ENCODE measurements around the gene ITGB5.
"Not testable (repeated sequence)": the region's sequence is repeated elsewhere in the genome, so short reads cannot be mapped to it uniquely, and the experiment has no call there.

ITGB5 gene

GRCh38 chr3:124770336-124771082 lies 116.7 kb downstream of the ITGB5 start:
- peak; percentile 72 for DNase-seq (ENCODE audit: low spot score)

DNA sequence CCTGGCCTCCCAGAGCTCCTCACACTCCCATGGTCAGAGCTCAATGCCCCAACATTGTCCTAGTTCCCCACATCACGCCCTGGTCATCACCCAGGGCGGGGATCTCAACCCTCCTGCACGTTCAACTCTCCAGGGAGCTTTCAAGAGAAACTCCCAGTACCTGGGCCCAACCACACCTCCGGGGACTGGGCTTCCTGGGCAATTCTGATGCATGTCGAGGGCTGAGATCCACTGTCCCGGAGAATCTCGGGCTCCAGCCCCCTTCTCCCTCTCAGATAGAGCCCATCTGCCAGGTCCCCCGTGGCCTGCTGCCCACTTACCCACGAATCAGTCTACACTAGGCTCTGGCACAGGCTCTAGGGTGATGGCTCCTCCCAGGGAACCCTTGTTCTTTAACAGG lies 117.7 kb downstream of the ITGB5 start:
- no peak for DNase-seq (ENCODE audit: low spot score)

- DNase-seq (ENCODE audit: low spot score): no peak
Measured at GRCh38 chr3:124768812-124769211, 118.4 kb downstream of the ITGB5 start.

DNA sequence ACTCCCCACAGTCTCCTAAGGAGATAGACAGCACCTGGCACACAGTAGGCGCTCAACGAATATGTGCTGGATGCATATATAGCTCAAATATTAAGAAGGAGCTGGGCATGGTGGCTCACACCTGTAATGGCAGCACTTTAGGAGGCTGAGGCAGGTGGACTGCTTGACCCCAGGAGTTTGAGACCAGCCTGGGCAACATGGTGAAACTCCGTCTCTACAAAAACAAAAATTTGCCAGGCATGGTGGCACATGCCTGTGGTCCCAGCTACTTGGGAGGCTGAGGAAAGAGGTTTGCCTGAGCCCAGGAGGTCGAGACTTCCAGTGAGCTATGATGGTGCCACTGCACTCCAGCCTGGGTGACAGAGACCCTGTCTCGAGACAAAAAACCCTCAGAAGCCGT lies 119.5 kb downstream of the ITGB5 start:
- DNase-seq (ENCODE audit: low spot score): no peak

- DNase-seq (ENCODE audit: low spot score): no peak
Measured at GRCh38 chr3:124767264-124767663, 119.9 kb downstream of the ITGB5 start.

DNA sequence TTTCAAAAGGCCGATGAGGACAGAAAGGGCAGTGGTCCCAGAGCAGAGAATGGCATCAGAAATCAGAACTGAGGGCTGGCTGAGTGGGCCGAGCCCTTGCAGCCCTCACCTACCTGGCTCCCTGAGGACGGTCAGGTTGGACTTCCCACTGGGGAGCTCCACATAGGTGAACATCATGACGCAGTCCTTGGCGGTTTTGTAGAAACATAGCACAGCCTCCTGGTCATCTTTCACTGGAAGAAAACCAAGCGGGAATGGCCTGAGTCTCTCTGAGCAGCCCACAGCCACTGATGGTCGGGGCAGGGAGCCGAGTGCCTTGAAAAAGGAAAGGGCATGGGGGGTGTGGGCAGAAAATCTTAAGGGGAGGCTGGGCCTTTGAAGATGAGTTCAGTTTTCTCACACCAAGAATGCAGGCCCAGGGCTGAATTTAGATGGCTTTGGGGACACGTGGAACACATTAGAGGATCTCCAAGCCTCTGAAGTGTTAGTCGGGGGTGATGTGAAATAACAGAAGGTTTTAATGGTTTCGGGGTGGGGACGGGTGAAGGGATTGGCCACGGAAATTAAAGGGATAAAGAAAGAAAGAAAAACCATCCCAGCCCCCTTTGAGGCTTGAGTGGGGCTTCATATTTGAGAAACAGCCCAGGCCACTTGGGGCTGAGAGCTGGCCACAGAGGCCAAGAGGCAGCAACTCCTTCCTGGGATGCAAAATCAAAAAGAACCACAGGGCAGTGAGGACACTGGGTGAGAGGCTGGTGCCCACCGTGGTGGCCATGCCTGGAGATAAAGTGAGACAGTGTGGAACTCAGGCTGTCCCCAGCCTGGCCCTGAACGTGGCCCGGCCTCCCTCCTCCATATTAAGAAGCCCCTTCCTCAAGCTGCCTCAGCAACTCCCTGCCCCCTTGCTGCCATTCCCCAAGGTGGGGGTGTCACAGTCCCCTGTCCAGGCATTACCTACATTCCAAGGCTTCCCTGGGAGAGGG lies 120.8 kb downstream of the ITGB5 start:
- no peak for DNase-seq (ENCODE audit: low spot score)

DNA sequence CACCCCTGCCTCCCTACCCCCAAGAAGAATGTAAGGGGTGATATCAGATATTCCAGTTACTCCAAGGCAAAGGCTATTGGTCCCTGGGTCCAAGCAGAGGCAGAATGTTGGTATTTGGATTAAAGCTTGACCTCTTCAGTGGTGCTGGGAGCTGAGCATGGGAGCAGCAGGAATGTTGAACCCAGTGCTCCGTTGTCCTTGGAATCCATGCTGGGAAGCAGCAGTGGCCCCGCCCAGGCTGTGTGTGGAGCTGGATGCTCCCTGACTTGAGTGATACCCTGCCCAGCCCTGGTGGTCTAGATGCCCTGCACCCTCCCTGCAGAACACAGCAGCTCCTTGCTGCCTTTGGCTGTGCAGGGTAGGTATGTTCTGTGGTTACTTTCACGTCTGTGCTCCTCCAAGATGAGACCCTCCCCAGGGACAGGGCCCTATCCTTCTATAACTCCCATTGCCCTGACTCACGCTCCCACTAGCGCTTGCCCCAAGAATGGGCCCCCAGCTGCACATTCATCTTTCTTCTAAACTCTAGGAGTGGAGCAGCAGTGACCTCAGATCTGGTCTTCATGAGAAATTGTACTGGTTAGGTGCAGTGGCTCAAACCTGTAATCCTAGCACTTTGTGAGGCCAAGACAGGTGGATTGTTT lies 121.8 kb downstream of the ITGB5 start:
- no peak for DNase-seq (ENCODE audit: low spot score)

DNA sequence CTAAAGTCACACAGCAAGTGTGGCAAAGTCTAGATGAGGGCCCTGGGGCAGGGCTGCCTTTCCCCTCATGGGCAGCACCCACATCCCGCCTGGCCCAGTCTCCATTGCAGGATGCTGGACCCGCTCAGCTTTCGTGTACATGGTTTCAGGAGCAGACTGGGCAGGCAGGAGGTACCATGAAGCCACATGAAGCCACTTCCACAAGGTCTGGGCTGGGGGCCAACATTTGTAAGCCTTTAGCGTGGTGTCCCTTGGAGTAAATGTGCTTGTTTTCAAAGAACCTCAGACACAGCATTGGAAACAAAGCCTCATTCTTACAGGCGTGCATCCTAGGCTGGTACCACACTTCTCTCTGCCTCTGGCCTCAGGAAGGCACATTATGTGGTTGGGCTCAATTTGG lies 122.4 kb downstream of the ITGB5 start:
- peak; percentile 72 for DNase-seq (ENCODE audit: low spot score)

DNA sequence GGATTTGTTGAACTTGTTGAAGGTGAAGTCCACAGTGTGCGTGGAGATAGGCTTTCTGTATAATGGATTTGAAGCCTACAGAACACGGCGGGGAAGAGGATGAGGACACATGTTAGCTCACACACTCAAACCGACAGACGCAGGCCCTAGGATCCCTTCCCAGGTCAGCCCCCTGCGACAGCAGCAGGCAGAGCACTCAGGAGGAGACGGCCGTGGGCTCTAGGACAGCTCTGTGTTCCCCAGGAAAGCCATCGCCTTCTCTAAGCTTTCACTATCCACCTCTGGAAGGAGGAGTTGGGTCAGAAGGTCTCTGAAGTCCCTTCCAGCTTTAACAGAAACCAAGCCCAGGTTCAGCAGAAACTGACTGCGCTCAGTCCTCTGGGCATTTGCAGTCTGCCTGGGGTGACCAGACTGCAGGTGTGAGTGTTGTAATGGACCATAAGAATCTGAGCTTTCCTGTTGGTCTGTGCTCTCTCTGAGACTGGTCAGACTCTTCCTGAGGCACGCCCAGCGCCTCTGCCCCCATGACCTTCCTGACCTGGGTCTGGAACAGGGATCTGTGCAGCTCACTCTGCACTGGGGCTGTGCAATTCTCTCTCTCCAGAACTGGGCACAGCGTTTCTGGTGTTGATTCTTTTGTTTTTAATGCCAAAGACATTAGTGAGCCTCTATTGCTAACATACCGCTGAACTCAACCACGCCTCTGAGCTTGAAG lies 123.4 kb downstream of the ITGB5 start:
- DNase-seq (ENCODE audit: low spot score): no peak

DNA sequence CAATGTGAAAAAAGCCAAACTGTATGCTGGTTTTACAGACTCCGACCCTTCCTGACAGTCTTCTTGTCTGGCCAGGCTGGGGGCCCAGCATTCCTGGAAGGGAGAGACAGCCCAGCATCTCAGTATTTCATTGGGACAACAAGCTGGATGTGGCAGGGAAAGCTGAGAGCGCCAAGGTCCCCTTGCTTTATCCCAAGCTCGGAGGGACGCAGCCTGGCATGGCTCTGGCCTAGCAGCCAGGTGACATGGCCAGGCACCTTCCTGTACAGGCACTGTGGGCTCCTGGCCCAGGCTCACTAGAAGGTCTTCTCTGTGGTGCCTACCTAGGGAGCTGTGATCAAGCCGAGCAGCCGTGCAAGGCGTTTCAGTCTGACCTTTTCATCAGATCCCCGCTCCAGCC lies 124.0 kb downstream of the ITGB5 start:
- no peak for DNase-seq (ENCODE audit: low spot score)

DNA sequence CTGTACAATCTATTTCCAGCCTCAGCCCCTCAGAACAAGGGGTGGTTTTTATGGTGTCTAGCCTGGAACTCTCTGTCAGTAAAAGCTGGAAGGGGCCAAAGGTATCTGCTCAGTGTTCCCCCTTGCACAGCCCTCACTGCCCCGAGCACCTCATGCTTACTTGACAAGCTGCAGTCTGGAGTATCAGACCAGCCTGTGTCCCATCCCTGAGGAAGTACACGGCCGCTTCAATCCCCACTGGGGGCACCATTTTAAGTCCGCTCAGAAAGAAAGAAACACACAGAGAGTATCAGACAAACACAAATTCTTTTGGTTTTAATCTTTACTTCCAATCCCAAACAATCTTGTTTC lies 124.5 kb downstream of the ITGB5 start:
- no peak for DNase-seq (ENCODE audit: low spot score)

DNA sequence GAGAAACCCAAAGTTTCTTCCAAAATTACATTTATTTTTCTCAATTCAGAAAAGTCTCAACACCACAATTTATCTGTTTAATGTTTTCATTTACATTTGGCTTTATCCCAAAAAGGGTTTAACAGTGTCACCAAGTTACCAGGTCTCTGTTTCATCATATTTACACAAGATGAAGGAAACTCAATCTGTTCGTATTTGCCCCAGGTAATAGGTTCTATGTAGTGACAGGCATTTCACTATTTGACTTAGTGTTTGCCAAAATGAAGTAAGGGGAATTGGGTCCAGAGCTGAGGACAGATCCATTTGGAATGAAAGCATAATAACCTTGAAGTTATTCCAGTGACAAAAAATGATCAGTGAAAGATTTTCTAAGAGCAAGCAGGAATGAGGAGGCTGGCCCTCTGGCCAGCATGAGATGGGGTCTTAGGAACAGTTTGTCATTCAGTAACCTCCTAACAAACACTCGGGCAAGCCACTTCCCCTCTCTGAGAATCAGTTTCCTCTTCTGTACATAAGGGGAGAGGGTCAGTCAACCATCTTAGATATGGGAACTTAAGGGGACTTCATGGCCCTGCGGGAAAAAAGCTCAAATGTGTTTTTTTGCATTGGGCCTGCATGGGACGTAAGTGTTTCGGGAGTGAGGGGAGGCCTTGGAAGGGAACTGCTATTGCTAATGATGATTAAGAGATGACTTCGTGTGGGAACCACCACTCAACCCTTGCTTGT lies 125.1 kb downstream of the ITGB5 start:
- DNase-seq (ENCODE audit: low spot score): no peak

- peak; percentile 85 for DNase-seq (ENCODE audit: low spot score)
Measured at GRCh38 chr3:124761250-124761796, 125.8 kb downstream of the ITGB5 start.

DNA sequence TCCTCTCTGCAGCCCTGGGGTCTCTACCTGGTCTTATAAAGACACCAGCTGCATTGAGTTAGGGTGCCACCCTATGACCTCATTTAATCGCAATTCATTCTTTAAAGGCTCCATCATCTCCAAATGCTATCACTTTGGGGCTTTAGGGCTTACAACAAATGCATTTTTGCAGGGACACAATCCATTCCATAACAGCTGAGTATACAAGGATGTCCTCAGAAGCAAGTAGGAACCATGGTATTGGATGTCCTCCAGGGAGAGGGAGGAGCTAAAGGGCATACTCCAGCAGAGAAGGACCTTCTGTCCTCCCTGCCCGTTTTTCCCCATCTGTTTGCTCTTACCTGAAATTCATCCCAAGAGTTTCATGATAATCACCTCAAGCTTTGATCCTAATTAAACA lies 126.6 kb downstream of the ITGB5 start:
- no peak for DNase-seq (ENCODE audit: low spot score)

DNA sequence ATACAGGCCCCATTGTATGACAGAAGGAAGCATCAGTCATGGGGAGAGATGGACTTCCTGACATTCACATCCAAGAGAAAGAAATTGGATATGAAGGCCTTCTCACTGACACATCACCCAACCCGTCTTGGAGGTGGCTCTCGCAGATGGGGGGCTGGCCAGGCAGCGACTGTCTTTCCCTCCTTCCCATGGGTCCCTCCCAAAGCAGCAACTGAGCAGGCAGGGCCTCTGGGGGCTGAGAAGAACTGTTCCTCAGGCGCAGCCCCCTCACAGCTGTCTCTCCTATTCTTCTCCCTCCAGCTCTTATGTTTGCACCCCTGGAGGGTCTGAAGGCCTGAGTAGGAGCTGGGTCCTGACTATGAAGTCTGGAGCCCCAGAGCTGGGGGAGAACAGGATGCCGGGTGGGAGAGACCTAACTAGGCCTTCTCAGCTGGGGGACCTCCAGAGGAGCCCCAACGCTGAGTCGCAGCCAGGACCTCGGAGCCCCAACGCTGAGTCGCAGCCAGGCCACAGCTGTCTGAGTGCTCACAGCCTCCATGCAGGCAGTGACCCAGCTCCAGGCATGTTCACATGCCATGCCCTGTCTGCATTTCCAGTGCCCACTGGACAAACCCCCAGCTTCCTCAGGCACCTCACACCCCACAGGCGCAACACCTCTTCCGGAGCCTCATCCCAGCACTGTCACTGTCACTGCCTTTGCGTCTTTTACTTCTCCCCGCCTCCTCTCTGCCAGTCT lies 127.3 kb downstream of the ITGB5 start:
- no peak for DNase-seq (ENCODE audit: low spot score)

DNA sequence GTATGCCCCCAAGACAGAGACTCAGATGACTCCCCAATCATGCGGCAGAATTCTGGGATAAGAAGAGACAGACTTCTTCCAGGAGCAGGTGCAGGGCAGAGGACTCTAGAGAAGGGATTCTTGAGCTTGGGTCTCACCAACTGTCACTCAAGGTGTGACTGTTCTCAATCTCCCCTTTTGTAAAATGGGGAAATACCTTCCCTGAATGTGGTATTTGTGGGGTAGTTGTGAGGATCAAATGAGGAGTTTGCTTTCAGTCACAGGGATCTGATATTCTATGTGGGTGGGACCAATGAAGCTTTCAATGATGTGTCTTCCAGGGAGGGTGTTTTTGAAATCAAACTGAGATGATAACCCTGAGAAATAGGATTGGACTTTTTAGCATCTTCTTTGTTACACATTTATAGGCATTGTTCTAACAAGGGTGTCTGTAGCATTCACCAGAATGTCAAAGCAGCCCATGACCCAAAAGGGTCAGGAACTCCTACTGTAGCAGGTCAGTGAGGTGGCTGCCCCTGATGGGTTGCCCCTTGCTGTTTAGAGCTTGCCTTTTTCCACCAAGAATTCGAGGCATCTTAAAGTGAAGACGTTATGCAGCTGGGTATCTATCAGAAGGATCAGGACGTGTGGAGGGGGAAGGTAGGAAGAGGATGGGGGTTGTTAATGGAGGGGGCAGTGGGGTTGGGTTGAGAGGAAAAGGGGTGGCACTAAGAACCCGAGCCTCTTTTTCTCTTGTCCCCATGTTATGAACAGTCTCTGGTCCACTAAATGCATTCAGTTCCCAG lies 128.1 kb downstream of the ITGB5 start:
- no peak for DNase-seq (ENCODE audit: low spot score)

GRCh38 chr3:124757926-124758325 lies 129.2 kb downstream of the ITGB5 start:
- DNase-seq (ENCODE audit: low spot score): not testable (repeated sequence)

DNA sequence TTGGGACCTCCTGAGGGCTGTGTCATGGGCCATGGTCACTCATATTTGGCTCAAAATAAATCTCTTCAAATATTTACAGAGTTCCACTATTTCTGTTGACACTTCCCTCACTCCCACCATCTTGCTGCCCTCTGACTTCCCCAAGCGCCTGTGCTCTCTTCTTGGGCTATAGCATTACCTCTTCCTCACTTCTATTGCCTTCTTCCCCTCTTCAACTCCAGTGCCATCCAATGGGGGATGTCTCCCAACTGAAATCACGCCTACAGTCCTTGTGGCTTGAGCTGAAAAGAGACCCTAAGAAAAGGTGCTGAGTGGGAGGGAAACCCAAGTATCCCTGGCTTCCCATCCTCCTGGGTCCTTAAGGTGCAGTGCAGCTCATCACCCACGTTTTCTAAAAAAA lies 135.1 kb downstream of the ITGB5 start:
- DNase-seq (ENCODE audit: low spot score): no peak

GRCh38 chr3:124751501-124751900 lies 135.7 kb downstream of the ITGB5 start:
- DNase-seq (ENCODE audit: low spot score): no peak

- not testable (repeated sequence) for DNase-seq (ENCODE audit: low spot score)
Measured at GRCh38 chr3:124749877-124750276, 137.3 kb downstream of the ITGB5 start.
